GM13976 (cell line): ENCODE measurements around the gene GPX6.
"Not testable (repeated sequence)": the region's sequence is repeated elsewhere in the genome, so short reads cannot be mapped to it uniquely, and the experiment has no call there.

Experiments
- DNase-seq: peaks from one replicate; pipeline ENCODE4 v3.0.0; 2012; ENCODE audit warnings: low spot score
- in situ Hi-C: fragments of 300-500 bp; cut with MboI; formaldehyde crosslinking; loops from one replicate; pipeline ENCODE4 v1.12.0; 2022; ENCODE audit warnings: low sequenced_read_pairs, mixed read lengths, inconsistent platforms; ENCODE audit not compliant: unreplicated experiment
- TF ChIP-seq, protein P1 (sequence below): IDR thresholded peaks from 2 replicates; pipeline ENCODE4 v1.5.1; 2012; ENCODE audit warnings: borderline replicate concordance, mild to moderate bottlenecking; ENCODE audit not compliant: insufficient read depth; ENCODE audit errors: extremely low read depth, missing control alignments, control extremely low read depth

Gene GPX6

DNA sequence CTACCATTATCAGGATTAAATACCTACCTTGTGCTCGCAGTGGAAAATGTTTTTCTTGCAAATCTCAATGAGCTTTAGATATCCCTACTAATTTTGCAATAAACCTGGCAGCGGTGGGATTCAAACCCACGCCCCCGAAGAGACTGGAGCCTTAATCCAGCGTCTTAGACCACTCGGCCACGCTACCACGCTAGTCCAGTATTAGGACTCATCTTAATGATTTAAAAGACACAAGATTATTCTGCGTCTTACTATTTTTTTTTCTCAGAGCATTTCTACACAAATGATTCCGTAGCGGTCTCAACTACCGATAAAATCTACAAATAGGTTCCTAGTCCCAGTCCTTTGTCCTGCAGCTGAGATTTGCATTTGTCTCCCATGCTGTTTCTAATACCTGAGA, 37.1 kb downstream of the GPX6 start:
- in situ Hi-C loops, result no loop called here
- no peak for DNase-seq
- TF ChIP-seq, protein P1, sequence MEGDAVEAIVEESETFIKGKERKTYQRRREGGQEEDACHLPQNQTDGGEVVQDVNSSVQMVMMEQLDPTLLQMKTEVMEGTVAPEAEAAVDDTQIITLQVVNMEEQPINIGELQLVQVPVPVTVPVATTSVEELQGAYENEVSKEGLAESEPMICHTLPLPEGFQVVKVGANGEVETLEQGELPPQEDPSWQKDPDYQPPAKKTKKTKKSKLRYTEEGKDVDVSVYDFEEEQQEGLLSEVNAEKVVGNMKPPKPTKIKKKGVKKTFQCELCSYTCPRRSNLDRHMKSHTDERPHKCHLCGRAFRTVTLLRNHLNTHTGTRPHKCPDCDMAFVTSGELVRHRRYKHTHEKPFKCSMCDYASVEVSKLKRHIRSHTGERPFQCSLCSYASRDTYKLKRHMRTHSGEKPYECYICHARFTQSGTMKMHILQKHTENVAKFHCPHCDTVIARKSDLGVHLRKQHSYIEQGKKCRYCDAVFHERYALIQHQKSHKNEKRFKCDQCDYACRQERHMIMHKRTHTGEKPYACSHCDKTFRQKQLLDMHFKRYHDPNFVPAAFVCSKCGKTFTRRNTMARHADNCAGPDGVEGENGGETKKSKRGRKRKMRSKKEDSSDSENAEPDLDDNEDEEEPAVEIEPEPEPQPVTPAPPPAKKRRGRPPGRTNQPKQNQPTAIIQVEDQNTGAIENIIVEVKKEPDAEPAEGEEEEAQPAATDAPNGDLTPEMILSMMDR, result no peak

DNA sequence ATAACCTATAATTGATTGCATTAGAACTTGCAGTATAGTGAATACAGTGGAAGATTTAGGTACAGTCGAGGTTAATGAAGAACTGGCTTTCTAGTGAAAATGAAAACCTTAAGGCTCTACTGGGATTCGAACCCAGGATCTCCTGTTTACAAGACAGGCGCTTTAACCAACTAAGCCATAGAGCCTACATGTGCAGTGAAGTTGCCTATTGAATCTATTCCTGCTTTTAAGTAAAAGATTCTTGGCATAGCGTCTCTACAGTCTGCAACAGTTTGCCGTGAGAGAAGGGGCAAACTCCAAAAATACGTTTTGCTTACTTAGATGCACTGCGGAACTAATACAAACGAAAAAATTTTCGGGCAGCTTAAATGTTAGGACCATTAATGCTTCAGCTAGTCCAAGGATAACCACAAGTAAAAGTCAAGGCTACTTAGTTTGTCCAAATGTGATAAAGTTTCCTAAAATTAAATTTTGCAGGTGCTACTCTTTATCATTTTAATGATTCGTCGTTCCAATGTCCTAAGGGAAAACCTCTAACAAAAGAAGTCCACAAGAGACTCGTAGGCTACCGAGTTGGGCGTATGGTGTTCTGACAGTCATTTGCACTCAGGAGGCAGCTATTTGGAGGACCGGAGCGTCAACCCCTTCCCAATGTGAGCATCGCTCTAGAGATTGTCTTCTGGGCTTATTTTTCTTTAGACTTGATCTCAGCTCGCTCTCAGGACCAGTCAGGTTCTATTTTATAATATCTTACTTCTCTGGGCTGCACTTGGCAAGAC, 41.0 kb downstream of the GPX6 start:
- TF ChIP-seq, protein P1, result no peak
- peak; percentile 65 for DNase-seq
- in situ Hi-C loops, result no loop called here

DNA sequence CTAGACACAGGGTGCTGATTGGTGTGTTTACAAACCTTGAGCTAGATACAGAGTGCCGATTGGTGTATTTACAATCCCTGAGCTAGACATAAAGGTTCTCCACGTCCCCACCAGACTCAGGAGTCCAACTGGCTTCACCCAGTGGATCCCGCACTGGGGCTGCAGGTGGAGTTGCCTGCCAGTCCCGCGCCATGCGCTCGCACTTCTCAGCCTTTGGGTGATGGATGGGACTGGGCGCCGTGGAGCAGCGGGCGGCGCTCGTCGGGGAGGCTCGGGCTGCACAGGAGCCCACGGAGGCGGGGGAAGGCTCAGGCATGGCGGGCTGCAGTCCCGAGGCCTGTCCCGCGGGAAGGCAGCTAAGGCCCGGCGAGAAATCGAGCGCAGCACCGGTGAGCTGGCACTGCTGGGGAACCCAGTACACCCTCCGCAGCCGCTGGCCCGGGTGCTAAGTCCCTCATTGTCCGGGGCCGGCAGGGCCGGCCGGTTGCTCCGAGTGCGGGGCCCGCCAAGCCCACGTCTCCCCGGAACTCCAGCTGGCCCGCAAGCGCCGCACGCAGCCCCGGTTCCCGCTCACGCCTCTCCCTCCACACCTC, 46.3 kb downstream of the GPX6 start:
- DNase-seq, in situ Hi-C loops: not testable (repeated sequence)

DNA sequence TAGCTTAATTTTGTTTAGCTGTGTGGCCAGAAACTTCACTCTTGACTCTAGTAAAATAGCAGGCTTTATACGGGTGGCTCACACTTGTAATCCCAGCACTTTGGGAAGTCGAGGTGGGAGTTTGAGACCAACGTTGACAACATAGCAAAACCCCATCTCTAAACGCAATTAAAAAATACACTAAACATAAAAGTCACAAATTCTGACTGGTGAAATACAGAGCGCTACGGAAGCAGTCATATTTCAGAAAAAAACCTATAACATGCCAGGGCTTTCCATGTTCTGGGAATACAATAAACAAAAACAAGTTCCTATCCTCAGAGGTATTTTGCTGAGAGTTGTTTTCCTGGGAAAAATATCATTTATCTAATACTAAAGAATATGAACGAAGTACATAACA, 47.5 kb downstream of the GPX6 start:
- TF ChIP-seq, protein P1, result no peak
- no peak for DNase-seq
- in situ Hi-C loops, result no loop called here

DNA sequence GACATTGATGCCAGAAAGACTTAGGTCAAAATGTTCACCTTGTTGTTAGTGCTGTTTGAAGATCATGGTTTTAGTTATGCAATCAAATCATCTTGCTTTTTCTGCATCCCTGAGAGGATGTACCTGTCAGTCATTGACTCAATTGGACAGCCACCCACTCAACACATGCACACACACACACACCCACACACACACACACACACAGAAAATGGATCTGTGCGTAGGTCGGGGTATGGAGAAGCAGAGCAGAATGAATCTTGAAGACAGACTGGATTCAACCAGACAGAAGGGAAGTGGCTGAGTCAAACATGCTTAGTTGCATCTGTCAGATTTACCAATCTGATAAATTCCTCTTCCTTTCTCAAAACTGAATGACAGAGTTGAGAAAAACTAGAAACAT, 53.2 kb downstream of the GPX6 start:
- TF ChIP-seq, protein P1, result no peak
- in situ Hi-C loops, result no loop called here
- no peak for DNase-seq

DNA sequence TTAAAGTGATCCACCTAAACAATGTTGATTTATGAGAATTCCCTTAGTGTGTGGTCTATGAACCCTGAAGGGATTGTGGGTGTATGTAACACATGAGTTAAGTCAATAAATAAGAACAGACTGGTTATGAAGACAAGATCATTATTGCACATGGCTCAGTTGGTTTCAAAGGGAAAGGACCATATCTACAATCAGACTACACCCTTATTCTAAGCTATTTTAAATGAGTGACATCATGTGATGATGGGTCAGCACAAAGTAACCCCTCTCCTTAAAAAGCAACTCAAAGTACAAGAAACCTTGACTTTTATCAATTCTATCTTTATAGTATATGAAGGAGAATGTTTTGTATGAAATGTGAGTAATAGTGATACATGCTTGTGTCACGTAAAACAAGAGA, 57.0 kb downstream of the GPX6 start:
- no peak for DNase-seq
- TF ChIP-seq, protein P1, result no peak
- in situ Hi-C loops, result no loop called here
